DMS153 treated with DMSO at 0.1 percent for 48 hours (cell line): ENCODE results near the gene CCR7.

Experiments
- DNase-seq: peaks from one replicate; lab custom pipeline; 2025; ENCODE audit not compliant: unreplicated experiment; lab: John Stamatoyannopoulos, UW

CCR7 gene

GRCh38 chr17:40519089-40519775, 46.0 kb downstream of the CCR7 start:
- DNase-seq: no peak

- no peak for DNase-seq
Observed at GRCh38 chr17:40518401-40519088, 46.7 kb downstream of the CCR7 start.

DNA sequence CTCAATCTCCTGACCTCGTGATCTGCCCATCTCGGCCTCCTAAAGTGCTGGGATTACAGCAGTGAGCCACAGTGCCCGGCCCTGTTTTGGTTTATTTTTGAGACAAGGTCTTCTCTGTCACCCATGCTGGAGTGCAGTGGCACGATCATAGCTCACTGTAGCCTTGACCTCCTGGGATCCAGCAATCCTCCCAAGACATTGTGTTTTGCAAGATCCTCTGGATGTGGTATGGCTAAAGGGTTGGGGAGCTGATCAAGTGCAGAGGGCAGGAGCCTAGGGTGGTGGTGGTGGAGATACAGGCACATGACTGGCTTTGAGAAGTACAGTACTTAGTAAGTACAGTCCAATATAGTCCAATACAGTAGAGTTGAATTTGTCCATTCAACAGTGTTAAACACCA, 47.3 kb downstream of the CCR7 start:
- no peak for DNase-seq

- DNase-seq: no peak
Observed at GRCh38 chr17:40517286-40517662, 48.0 kb downstream of the CCR7 start.

DNA sequence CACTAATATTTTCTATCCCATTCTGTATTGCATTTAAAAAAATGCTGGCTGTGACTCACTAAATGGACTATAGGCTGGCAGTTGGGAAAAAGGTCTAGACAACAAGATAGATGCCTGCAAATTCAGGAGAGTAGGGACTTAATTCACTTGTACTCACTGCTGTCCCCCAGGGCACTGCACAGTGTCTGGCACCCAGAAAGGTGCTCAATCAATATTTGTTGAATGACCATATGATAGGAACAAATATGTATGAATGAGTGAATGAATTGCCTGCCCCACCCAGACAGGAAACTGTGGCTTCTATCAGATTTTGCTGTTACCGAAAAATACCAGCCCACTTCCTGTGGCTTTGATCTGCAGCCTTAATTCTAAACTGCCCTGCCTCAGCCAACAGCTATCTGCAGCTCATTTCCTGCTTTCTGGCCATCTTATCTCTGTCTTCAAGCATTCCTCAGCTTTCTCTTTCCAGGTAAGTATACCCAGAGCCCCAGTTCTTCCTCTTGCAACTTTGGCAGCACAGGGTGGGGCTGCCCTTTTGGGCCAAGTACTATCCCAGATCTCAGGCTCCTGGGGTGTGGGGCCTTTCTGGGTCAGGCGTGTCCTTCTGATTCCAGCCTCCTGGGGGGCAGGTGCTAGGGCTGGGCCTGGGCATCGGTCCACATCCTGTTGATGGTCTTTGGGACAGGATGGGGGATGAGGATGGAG, 48.5 kb downstream of the CCR7 start:
- no peak for DNase-seq

DNA sequence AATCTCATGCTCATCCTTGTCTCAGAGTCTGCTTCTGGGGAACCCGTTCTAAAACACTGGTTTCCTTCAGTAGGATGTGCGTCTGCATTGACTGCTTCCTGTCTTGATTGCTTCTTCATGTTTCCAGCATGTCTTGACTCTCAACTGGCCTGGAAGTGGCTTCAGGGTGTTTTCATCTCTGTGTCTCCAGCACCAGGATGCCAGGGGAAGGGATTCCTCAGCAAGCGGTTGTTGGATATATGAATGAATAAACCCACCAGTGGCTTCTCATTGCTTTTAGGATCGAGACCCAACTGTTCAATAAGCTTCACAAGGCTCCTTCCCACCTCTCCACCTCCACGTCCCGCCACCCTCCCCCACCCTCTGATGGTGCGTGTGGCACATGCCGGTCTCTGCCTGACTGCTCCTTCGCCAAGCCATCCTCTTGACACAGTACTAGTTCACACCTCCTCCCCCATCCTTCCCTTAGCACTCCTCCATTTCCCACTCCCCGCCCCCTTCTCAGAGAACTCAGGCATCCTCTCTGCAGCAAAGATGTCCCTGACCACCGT, 49.7 kb downstream of the CCR7 start:
- DNase-seq: no peak

- DNase-seq: no peak
Observed at GRCh38 chr17:40515011-40515410, 50.3 kb downstream of the CCR7 start.

DNA sequence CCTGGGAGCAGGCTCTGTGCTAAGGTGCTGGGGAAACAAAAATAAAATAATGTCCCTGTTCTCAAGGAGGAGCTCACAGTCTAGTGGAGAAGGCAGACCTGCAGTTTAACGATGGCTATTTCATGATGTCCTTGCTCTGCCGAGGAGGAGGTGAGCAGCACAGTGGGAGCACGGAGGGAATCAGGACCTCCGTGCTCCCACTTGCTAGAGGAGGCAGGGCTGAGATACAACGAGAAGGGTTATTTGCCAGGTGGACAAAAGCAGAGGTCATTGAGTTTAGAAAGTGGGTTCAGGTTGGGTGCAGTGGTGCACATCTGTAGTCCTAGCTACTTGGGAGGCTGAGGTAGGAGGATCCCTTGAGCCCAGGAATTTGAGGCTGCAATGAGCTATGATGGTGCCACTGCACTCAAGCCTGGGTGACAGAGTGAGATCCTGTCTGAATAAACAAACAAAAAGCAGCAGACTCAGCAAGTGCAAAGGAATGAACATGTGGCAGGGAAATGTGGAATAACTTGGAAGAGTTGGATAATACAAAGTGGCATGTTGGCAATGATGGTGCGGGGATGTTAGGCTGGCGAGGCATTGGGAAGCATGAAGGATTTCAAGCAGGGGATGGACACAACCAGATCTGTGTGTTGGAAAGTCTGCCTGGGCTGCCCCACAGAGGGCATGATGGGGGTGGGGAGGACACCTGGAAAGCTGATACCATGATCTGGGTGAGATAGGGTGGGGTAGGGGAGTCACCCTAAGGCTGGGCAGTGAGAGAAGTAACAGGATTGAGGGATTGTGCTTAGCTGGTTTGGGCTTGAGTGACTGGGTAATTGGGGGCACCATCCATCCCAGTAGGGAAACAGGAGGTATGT, 51.0 kb downstream of the CCR7 start:
- DNase-seq: no peak

DNA sequence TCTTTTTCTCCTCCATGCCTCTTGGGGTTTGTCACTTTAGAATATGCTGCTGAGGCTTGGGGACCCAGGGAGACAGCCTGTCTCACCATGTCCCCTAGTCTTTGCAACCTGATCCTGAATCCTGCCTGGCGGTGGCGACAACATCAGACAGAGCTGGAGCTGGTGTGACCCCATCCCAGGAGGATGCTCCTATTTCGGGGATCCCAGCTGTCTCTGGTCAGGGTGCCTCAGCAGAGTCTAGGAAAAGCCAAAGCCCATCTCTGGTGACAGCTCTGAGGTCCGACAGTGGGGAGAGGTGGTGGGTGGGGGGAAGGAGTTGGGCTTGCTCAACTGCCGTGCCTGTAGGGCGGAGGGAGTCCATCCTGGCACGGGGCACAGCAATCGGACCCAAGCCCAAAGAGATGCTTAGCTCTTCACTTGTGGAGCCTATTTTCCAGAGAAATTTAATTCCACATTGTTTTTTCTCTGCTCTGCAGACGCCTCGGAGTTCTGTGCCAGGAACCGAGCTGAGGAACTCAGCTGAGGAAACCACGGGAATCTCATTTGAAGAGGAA, 53.5 kb downstream of the CCR7 start:
- no peak for DNase-seq

- no peak for DNase-seq
Observed at GRCh38 chr17:40511136-40511535, 54.1 kb downstream of the CCR7 start.

- no peak for DNase-seq
Observed at GRCh38 chr17:40510328-40510648, 55.0 kb downstream of the CCR7 start.

GRCh38 chr17:40509626-40510327, 55.5 kb downstream of the CCR7 start:
- no peak for DNase-seq

GRCh38 chr17:40506786-40507185, 58.5 kb downstream of the CCR7 start:
- no peak for DNase-seq
